Ishikawa (cell line): ENCODE data around the gene APLP1.

Experiments used
- CEBPB ChIP-seq: IDR thresholded peaks from 2 replicates; pipeline ENCODE4 v1.6.1; 2012
- CREB1 ChIP-seq: IDR thresholded peaks from 2 replicates; pipeline ENCODE4 v1.6.1; 2012; ENCODE audit warnings: low read depth
- EGR1 ChIP-seq: IDR thresholded peaks from 2 replicates; pipeline ENCODE4 v1.6.1; 2012
- EP300 ChIP-seq: IDR thresholded peaks from 2 replicates; pipeline ENCODE4 v1.6.1; 2012; ENCODE audit warnings: borderline replicate concordance
- FOXM1 ChIP-seq: IDR thresholded peaks from 2 replicates; pipeline ENCODE4 v1.6.1; 2012; ENCODE audit warnings: low read depth, borderline replicate concordance
- MAX ChIP-seq: IDR thresholded peaks from 2 replicates; pipeline ENCODE4 v1.6.1; 2012
- NFIC ChIP-seq: IDR thresholded peaks from 2 replicates; pipeline ENCODE4 v1.6.1; 2012
- RAD21 ChIP-seq: IDR thresholded peaks from 2 replicates; pipeline ENCODE4 v1.6.1; 2012; ENCODE audit warnings: low read depth
- REST ChIP-seq: IDR thresholded peaks from 2 replicates; pipeline ENCODE4 v1.6.1; 2012; ENCODE audit warnings: low read depth, mild to moderate bottlenecking
- TAF1 ChIP-seq: IDR thresholded peaks from 2 replicates; pipeline ENCODE4 v1.6.1; 2012; ENCODE audit warnings: low read depth, mild to moderate bottlenecking
- TCF12 ChIP-seq: IDR thresholded peaks from 2 replicates; pipeline ENCODE4 v1.6.1; 2012; ENCODE audit warnings: low read depth
- TEAD4 ChIP-seq: IDR thresholded peaks from 2 replicates; pipeline ENCODE4 v1.6.1; 2012
- USF1 ChIP-seq: IDR thresholded peaks from 2 replicates; pipeline ENCODE4 v1.6.1; 2012
- YY1 ChIP-seq: IDR thresholded peaks from 2 replicates; pipeline ENCODE4 v1.6.1; 2012; ENCODE audit warnings: low read depth
- ZBTB7A ChIP-seq: IDR thresholded peaks from 2 replicates; pipeline ENCODE4 v1.6.1; 2012; ENCODE audit warnings: low read depth

APLP1 gene

GRCh38 chr19:35889370-35890112, 21.2 kb downstream of the APLP1 start:
- no peak for TF ChIP-seq NFIC
- TF ChIP-seq USF1: no peak
- no peak for TF ChIP-seq TEAD4
- no peak for TF ChIP-seq YY1
- no peak for TF ChIP-seq CEBPB
- no peak for TF ChIP-seq REST
- TF ChIP-seq TCF12: no peak
- TF ChIP-seq EP300: no peak

- TF ChIP-seq NFIC: no peak
- TF ChIP-seq CEBPB: no peak
- no peak for TF ChIP-seq TAF1
- no peak for TF ChIP-seq REST
These were observed 21.8 kb downstream of the APLP1 start for GRCh38 chr19:35890113-35890650.

GRCh38 chr19:35894342-35894741, 26.0 kb downstream of the APLP1 start:
- TF ChIP-seq TAF1 (no peak), CREB1 (no peak), NFIC (no peak), EGR1 (no peak), TEAD4 (no peak), USF1 (no peak), MAX (no peak), ZBTB7A (no peak), FOXM1 (no peak), REST (no peak), CEBPB (no peak), TCF12 (no peak), EP300 (no peak), YY1 (no peak), RAD21 (no peak)

- TF ChIP-seq USF1 (no peak), TCF12 (no peak), MAX (no peak), TAF1 (no peak), RAD21 (no peak), EP300 (no peak), YY1 (no peak), REST (no peak)
These were observed 27.7 kb downstream of the APLP1 start for GRCh38 chr19:35895911-35896642.
